K562 (cell line): ENCODE measurements around the gene RAB4B. TPM values are rescaled to one million over a fixed set of nuclear protein-coding genes. Genes with fewer than 3 reads are reported as not detected.
A peak's percentile ranks its signal among the peaks of the same experiment; 100 is the strongest.

Experiments
- CEBPG ChIP-seq, 3 experiments: fragments of 200-800 bp in 1 of 3; sonication (Bioruptor generic) in 1 of 3; sonication (generic) in 1 of 3; formaldehyde crosslinking in 1 of 3; IDR thresholded peaks in 2 of 3; conservative IDR thresholded peaks in 1 of 3; 2 replicates each; pipeline versions ENCODE4 v1.6.1 to v1.8.0; 2016 to 2022; ENCODE audit warnings: missing compliant biosample characterization in 2 of 3, missing genetic modification characterization in 2 of 3, mild to moderate bottlenecking in 1 of 3, missing genetic modification reagents in 1 of 3
- CGGBP1 ChIP-seq: fragments of 250-450 bp; sonication (Bioruptor Pico); IDR thresholded peaks from 2 replicates; pipeline ENCODE4 v1.9.0; 2021; ENCODE audit warnings: mild to moderate bottlenecking
- CHD1 ChIP-seq: fragments of 200-600 bp; sonication (generic); IDR thresholded peaks from one replicate; pipeline ENCODE4 v1.6.1; 2012; ENCODE audit warnings: mild to moderate bottlenecking, moderate library complexity, low read length, inconsistent platforms
- CREB3 ChIP-seq: fragments of 450-650 bp; conservative IDR thresholded peaks from 2 replicates; pipeline ENCODE4 v1.6.1; 2016; ENCODE audit warnings: missing genetic modification characterization, low read depth, mild to moderate bottlenecking, missing compliant biosample characterization, moderate library complexity
- CREB5 ChIP-seq: fragments of 250-450 bp; sonication (Bioruptor Pico); IDR thresholded peaks from 2 replicates; pipeline ENCODE4 v1.5.0; 2020; ENCODE audit warnings: mild to moderate bottlenecking
- CTCF ChIP-seq, 3 experiments: IDR thresholded peaks in 2 of 3; conservative IDR thresholded peaks in 1 of 3; 2 replicates each; pipeline ENCODE4 v1.5.1; 2011 to 2012; ENCODE audit warnings: low read length in 3 of 3, mild to moderate bottlenecking in 3 of 3, control low read depth in 2 of 3, improper control_type of control experiment in 1 of 3, inconsistent platforms in 1 of 3, low read depth in 1 of 3, mixed read lengths in 1 of 3, moderate library complexity in 1 of 3; ENCODE audit not compliant: insufficient read depth in 2 of 3
- ELK3 ChIP-seq: fragments of 450-650 bp; formaldehyde crosslinking; IDR thresholded peaks from 2 replicates; pipeline ENCODE4 v1.4.0; 2020; ENCODE audit warnings: mild to moderate bottlenecking
- HDAC2 ChIP-seq: fragments of 450-650 bp; IDR thresholded peaks from 2 replicates; pipeline ENCODE4 v1.6.1; 2016; ENCODE audit warnings: mild to moderate bottlenecking
- KDM5B ChIP-seq: fragments of 200-600 bp; sonication (generic); IDR thresholded peaks from 2 replicates; pipeline ENCODE4 v1.6.1; 2012; ENCODE audit warnings: low read depth, mild to moderate bottlenecking, moderate library complexity, low read length, control low read depth, inconsistent platforms; ENCODE audit not compliant: insufficient replicate concordance
- MAX ChIP-seq: sonication (generic); formaldehyde crosslinking; IDR thresholded peaks from 2 replicates; pipeline ENCODE4 v1.9.0; 2022; ENCODE audit warnings: mild to moderate bottlenecking, missing genetic modification reagents
- NKRF ChIP-seq: fragments of 450-650 bp; IDR thresholded peaks from 2 replicates; pipeline ENCODE4 v1.6.1; 2016; ENCODE audit warnings: borderline replicate concordance
- NR1H2 ChIP-seq: sonication (generic); formaldehyde crosslinking; IDR thresholded peaks from 2 replicates; pipeline ENCODE4 v1.4.0; 2020; ENCODE audit warnings: mild to moderate bottlenecking, missing genetic modification reagents
- POLR2G ChIP-seq: fragments of 200-400 bp; formaldehyde crosslinking; IDR thresholded peaks from 2 replicates; pipeline ENCODE4 v1.6.1; 2017; ENCODE audit warnings: low read depth, mild to moderate bottlenecking, antibody characterized with exemption, low read length, moderate library complexity
- SREBF1 ChIP-seq: fragments of 150-350 bp; IDR thresholded peaks from 2 replicates; pipeline ENCODE4 v1.6.1; 2014; ENCODE audit warnings: antibody characterized with exemption, low read depth, low read length, borderline replicate concordance
- ZC3H4 ChIP-seq: sonication (generic); formaldehyde crosslinking; IDR thresholded peaks from 2 replicates; pipeline ENCODE4 v1.9.0; 2021; ENCODE audit warnings: missing genetic modification reagents, borderline replicate concordance
- ZNF165 ChIP-seq: fragments of 250-450 bp; sonication (Bioruptor Pico); IDR thresholded peaks from 2 replicates; pipeline ENCODE4 v1.4.0; 2020; ENCODE audit warnings: borderline replicate concordance
- ZNF174 ChIP-seq: fragments of 250-450 bp; sonication (Bioruptor Pico); IDR thresholded peaks from 2 replicates; pipeline ENCODE4 v1.4.0; 2020; ENCODE audit warnings: mild to moderate bottlenecking
- ZNF431 ChIP-seq: sonication (generic); formaldehyde crosslinking; IDR thresholded peaks from 2 replicates; pipeline ENCODE4 v1.8.0; 2022; ENCODE audit warnings: mild to moderate bottlenecking, missing genetic modification reagents
- polyA plus RNA-seq, 8 experiments: library from polyadenylated mRNA; depleted of rRNA in 4 of 8; stranded (reverse) in 5 of 8; unstranded in 3 of 8; fragments of >200 nt; fragmentation: Nextera tagmentation in 2 of 8; fragmentation: Illumina TruSeq in 1 of 8; extraction: Ambion mirVana in 2 of 8; extraction: Trizol in 1 of 8; gene quantifications; 2 replicates each; pipeline versions ENCODE4 v1.2.1 to v1.2.3, GENCODE V29; 2011 to 2014; ENCODE audit warnings: inconsistent platforms in 1 of 8, missing spikeins in 1 of 8
- total RNA-seq, 7 experiments: library from RNA; depleted of rRNA in 6 of 7; stranded (reverse); fragments of >200 nt in 6 of 7; fragmentation: Illumina TruSeq in 2 of 7; extraction: Trizol in 2 of 7; gene quantifications; 2 replicates each; pipeline versions ENCODE4 v1.2.1 to v1.2.3, GENCODE V29; 2011 to 2021; ENCODE audit warnings: low replicate concordance in 1 of 7

The RAB4B gene
- total and polyA plus RNA-seq, 9 of the 15 experiments (the other 6 are each of a cell fraction or from before 2014, with no cell fraction given) = 0.28 to 20.4 (median 9.0) TPM

GRCh38 chr19:40797963-40798682 lies 20.1 kb downstream of the RAB4B start (continued):
- TF ChIP-seq CREB5 (CRISPR knock-in tag) (no peak), ZNF165 (CRISPR knock-in tag) (no peak), KDM5B (peak; percentile 87), ELK3 (no peak), HDAC2 (peak; percentile 78), SREBF1 (no peak; the same call in 1 of the 2 replicates), CREB3 (tag) (peak; percentile 82; the same call in 1 of the 2 replicates), NKRF (0 out of 2 replicates have a peak, but pooled peaks have one; percentile 53), ZNF431 (no peak), CTCF (IDR thresholded peaks at IDR 0.05 in 2 of 3, conservative IDR thresholded peaks at IDR 0.05 in 1 of 3; ENCODE audit: insufficient read depth in 2 of 3, low read depth in 1 of 3, low read length in 3 of 3) (peak; percentile 33 to 57 (median 55); a peak in 5 of 6 replicates), CGGBP1 (CRISPR knock-in tag) (no peak), NR1H2 (no peak), CHD1 (no peak), POLR2G (peak; percentile 75), ZNF174 (CRISPR knock-in tag) (no peak), MAX (CRISPR knock-in tag) (peak; percentile 73), ZC3H4 (CRISPR knock-in tag) (no peak; the same call in 1 of the 2 replicates), CEBPG (CRISPR knock-in tag; IDR thresholded peaks at IDR 0.05) (no peak), CEBPG (tag; conservative IDR thresholded peaks at IDR 0.05 in 1 of 2, IDR thresholded peaks at IDR 0.05 in 1 of 2) (peak in 1 of 2 experiments; percentile 20; a peak in 1 of 4 replicates)
